GM21825 (cell line): ENCODE measurements around the gene IFITM2.

Experiments
- ATAC-seq: cut with Tn5 transposase; IDR thresholded peaks from one replicate; pipeline ENCODE4 v1.9.1; 2021; ENCODE audit warnings: mild to moderate bottlenecking, moderate library complexity; ENCODE audit not compliant: unreplicated experiment

Gene IFITM2

GRCh38 chr11:292211-293121 is 15.2 kb upstream of the IFITM2 start:
- no peak for ATAC-seq

GRCh38 chr11:293271-293851 is 14.3 kb upstream of the IFITM2 start:
- no peak for ATAC-seq

GRCh38 chr11:293852-294661 is 13.6 kb upstream of the IFITM2 start:
- no peak for ATAC-seq

- no peak for ATAC-seq
Observed at GRCh38 chr11:294780-295179, 12.8 kb upstream of the IFITM2 start.

GRCh38 chr11:295351-296170 is 12.1 kb upstream of the IFITM2 start:
- no peak for ATAC-seq

- no peak for ATAC-seq
Observed at GRCh38 chr11:296171-297050, 11.2 kb upstream of the IFITM2 start.

GRCh38 chr11:297051-297585 is 10.5 kb upstream of the IFITM2 start:
- no peak for ATAC-seq

GRCh38 chr11:297586-298405 is 9.8 kb upstream of the IFITM2 start:
- ATAC-seq: no peak

GRCh38 chr11:298406-299065 is 9.1 kb upstream of the IFITM2 start:
- no peak for ATAC-seq

GRCh38 chr11:299081-299891 is 8.3 kb upstream of the IFITM2 start, which contains the start of gene IFITM5:
TSS of gene IFITM5 (minus strand) at chr11:299526. CDS start at chr11:299490, 36 bp downstream.
- no peak for ATAC-seq

GRCh38 chr11:299951-300735 is 7.5 kb upstream of the IFITM2 start:
- no peak for ATAC-seq

GRCh38 chr11:303363-303762 is 4.3 kb upstream of the IFITM2 start:
- ATAC-seq: no peak

GRCh38 chr11:304061-304506 is 3.5 kb upstream of the IFITM2 start:
- ATAC-seq: no peak

- ATAC-seq: no peak
Observed at GRCh38 chr11:304915-305843, 2.4 kb upstream of the IFITM2 start.

- ATAC-seq: no peak
Observed at GRCh38 chr11:305844-306211, 1.8 kb upstream of the IFITM2 start.
